K562 (cell line): ENCODE results near the gene ASIC3.

ENCODE experiments used
- CREB1 ChIP-seq, 2 experiments: sonication (generic) in 1 of 2; formaldehyde crosslinking in 1 of 2; IDR thresholded peaks; 2 replicates each; pipeline versions ENCODE4 v1.6.1 to v1.8.0; 2012 to 2022; ENCODE audit warnings: inconsistent platforms in 1 of 2, mild to moderate bottlenecking in 1 of 2, missing genetic modification reagents in 1 of 2, moderate library complexity in 1 of 2
- HEY1 ChIP-seq: fragments of 250-450 bp; sonication (Bioruptor Pico); IDR thresholded peaks from 2 replicates; pipeline ENCODE4 v1.5.0; 2020; ENCODE audit warnings: mild to moderate bottlenecking, moderate library complexity, borderline replicate concordance
- KDM2B ChIP-seq: fragments of 250-450 bp; sonication (Bioruptor Pico); IDR thresholded peaks from 2 replicates; pipeline ENCODE4 v1.8.0; 2021; ENCODE audit warnings: mild to moderate bottlenecking, moderate library complexity
- KLF16 ChIP-seq: IDR thresholded peaks from 2 replicates; pipeline ENCODE4 v1.6.1; 2016; ENCODE audit warnings: antibody characterized with exemption
- POLR2AphosphoS5 ChIP-seq: IDR thresholded peaks from 2 replicates; pipeline ENCODE4 v1.6.1; 2011; ENCODE audit warnings: mild to moderate bottlenecking, low read depth, low read length, moderate library complexity; ENCODE audit not compliant: control insufficient read depth, insufficient read depth
- RNF2 ChIP-seq: sonication (generic); IDR thresholded peaks from 2 replicates; pipeline ENCODE4 v1.6.1; 2016
- TAF1 ChIP-seq: IDR thresholded peaks from 2 replicates; pipeline ENCODE4 v1.6.1; 2011; ENCODE audit warnings: mild to moderate bottlenecking, low read length, moderate library complexity; ENCODE audit not compliant: insufficient read depth, control insufficient read depth, severe bottlenecking; ENCODE audit errors: extremely low read depth
- TBL1XR1 ChIP-seq, 2 experiments: IDR thresholded peaks; 2 replicates each; pipeline ENCODE4 v1.6.1; 2012; ENCODE audit warnings: improper control_type of control experiment in 2 of 2, low read length in 2 of 2, mild to moderate bottlenecking in 1 of 2
- TF ChIP-seq, protein P1 (sequence below), 3 experiments: IDR thresholded peaks in 2 of 3; conservative IDR thresholded peaks in 1 of 3; 2 replicates each; pipeline ENCODE4 v1.5.1; 2011 to 2012; ENCODE audit warnings: low read length in 3 of 3, mild to moderate bottlenecking in 3 of 3, control low read depth in 2 of 3, improper control_type of control experiment in 1 of 3, inconsistent platforms in 1 of 3, low read depth in 1 of 3, mixed read lengths in 1 of 3, moderate library complexity in 1 of 3; ENCODE audit not compliant: insufficient read depth in 2 of 3
- TF ChIP-seq, protein P2 (sequence below): IDR thresholded peaks from 2 replicates; pipeline ENCODE4 v1.6.1; 2014; ENCODE audit warnings: antibody characterized with exemption

DNA sequence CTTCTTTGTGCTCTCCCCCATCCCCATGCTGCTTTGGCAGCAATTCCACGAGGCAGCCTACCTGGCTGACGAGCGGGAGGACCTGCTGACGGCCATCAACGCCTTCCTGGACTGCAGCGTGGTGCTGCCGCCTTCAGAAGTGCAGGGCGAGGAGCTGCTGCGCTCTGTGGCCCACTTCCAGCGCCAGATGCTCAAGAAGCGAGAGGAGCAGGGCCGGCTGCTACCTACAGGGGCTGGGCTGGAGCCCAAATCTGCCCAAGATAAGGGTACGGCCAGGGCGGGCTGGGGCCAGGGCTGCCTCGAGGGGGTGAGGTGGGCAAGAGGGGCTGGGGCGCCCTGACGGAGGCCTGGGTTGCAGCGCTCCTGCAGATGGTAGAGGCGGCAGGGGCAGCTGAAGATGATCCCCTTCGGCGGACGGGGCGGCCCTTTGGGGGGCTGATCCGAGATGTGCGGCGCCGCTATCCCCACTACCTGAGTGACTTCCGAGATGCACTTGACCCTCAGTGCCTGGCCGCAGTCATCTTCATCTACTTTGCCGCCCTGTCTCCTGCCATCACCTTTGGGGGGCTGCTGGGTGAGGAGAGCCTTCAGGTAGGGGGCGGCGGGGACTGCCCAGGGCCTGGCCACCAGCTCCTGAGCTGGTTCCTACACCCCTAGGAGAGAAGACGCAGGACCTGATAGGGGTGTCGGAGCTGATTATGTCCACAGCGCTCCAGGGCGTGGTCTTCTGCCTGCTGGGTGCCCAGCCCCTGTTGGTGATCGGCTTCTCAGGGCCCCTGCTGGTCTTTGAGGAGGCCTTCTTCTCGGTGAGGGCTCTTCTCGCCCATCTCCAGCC lies 22.9 kb downstream of the ASIC3 start:
- TF ChIP-seq RNF2 (no peak), TAF1 (no peak), KLF16 (no peak), HEY1 (no peak), CREB1 (IDR thresholded peaks at IDR 0.05) (no peak), CREB1 (CRISPR knock-in tag; IDR thresholded peaks at IDR 0.05) (no peak), TBL1XR1 (IDR thresholded peaks at IDR 0.05; ENCODE audit: low read length in 2 of 2) (no peak), POLR2AphosphoS5 (no peak), KDM2B (CRISPR knock-in tag) (no peak)
- TF ChIP-seq, protein P1, sequence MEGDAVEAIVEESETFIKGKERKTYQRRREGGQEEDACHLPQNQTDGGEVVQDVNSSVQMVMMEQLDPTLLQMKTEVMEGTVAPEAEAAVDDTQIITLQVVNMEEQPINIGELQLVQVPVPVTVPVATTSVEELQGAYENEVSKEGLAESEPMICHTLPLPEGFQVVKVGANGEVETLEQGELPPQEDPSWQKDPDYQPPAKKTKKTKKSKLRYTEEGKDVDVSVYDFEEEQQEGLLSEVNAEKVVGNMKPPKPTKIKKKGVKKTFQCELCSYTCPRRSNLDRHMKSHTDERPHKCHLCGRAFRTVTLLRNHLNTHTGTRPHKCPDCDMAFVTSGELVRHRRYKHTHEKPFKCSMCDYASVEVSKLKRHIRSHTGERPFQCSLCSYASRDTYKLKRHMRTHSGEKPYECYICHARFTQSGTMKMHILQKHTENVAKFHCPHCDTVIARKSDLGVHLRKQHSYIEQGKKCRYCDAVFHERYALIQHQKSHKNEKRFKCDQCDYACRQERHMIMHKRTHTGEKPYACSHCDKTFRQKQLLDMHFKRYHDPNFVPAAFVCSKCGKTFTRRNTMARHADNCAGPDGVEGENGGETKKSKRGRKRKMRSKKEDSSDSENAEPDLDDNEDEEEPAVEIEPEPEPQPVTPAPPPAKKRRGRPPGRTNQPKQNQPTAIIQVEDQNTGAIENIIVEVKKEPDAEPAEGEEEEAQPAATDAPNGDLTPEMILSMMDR (IDR thresholded peaks at IDR 0.05 in 2 of 3, conservative IDR thresholded peaks at IDR 0.05 in 1 of 3; ENCODE audit: insufficient read depth in 2 of 3, low read depth in 1 of 3, low read length in 3 of 3): no peak
- TF ChIP-seq, protein P2, sequence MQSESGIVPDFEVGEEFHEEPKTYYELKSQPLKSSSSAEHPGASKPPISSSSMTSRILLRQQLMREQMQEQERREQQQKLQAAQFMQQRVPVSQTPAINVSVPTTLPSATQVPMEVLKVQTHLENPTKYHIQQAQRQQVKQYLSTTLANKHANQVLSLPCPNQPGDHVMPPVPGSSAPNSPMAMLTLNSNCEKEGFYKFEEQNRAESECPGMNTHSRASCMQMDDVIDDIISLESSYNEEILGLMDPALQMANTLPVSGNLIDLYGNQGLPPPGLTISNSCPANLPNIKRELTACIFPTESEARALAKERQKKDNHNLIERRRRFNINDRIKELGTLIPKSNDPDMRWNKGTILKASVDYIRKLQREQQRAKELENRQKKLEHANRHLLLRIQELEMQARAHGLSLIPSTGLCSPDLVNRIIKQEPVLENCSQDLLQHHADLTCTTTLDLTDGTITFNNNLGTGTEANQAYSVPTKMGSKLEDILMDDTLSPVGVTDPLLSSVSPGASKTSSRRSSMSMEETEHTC: no peak
